Measurements from ENCODE around the gene TGFBI.

The TGFBI gene

GRCh38 chr5:136051486-136052220 is 22.9 kb downstream of the TGFBI start:
- no peak for DNase-seq

- DNase-seq = no peak
These were observed 24.0 kb downstream of the TGFBI start for GRCh38 chr5:136052692-136053335.

- DNase-seq = no peak
These were observed 24.8 kb downstream of the TGFBI start for GRCh38 chr5:136053336-136054141.

GRCh38 chr5:136054142-136055019 is 25.6 kb downstream of the TGFBI start:
- DNase-seq = no peak

- DNase-seq = no peak
These were observed 27.0 kb downstream of the TGFBI start for GRCh38 chr5:136055612-136056309.

GRCh38 chr5:136056336-136056735 is 27.5 kb downstream of the TGFBI start:
- DNase-seq = no peak

GRCh38 chr5:136056771-136057335 is 28.1 kb downstream of the TGFBI start:
- DNase-seq = no peak

- DNase-seq = peak; percentile 14 to 15
These were observed 28.7 kb downstream of the TGFBI start for GRCh38 chr5:136057401-136058038.

- DNase-seq = peak; percentile 4 to 7
These were observed 29.5 kb downstream of the TGFBI start for GRCh38 chr5:136058039-136058971.

GRCh38 chr5:136058972-136059354 is 30.2 kb downstream of the TGFBI start:
- DNase-seq = no peak

- no peak for DNase-seq
These were observed 32.2 kb downstream of the TGFBI start for GRCh38 chr5:136060963-136061362.

- no peak for DNase-seq
These were observed 33.0 kb downstream of the TGFBI start for GRCh38 chr5:136061630-136062365.

GRCh38 chr5:136062366-136063274 is 33.8 kb downstream of the TGFBI start:
- peak; percentile 44 to 48 for DNase-seq

GRCh38 chr5:136063778-136064465 is 35.1 kb downstream of the TGFBI start:
- DNase-seq = no peak

- no peak for DNase-seq
These were observed 35.7 kb downstream of the TGFBI start for GRCh38 chr5:136064510-136064909.

GRCh38 chr5:136065588-136065987 is 36.8 kb downstream of the TGFBI start:
- DNase-seq = no peak

GRCh38 chr5:136066661-136067271 is 38.0 kb downstream of the TGFBI start:
- DNase-seq = no peak

Data from AML-193 (cell line).